Measurements from ENCODE around the gene TMEM88.
"Not testable (repeated sequence)": the region's sequence is repeated elsewhere in the genome, so short reads cannot be mapped to it uniquely, and the experiment has no call there.

The TMEM88 gene

GRCh38 chr17:7854851-7855659, at the start of gene TMEM88:
TMEM88 (plus strand) TSS chr17:7855066; CDS start chr17:7855075, 9 bp downstream.
- no peak for DNase-seq (ENCODE audit: low read depth in 2 of 2)

- no peak for DNase-seq (ENCODE audit: low read depth in 2 of 2)
These were observed 48.3 kb upstream of the TMEM88 start for GRCh38 chr17:7806587-7806986.

DNA sequence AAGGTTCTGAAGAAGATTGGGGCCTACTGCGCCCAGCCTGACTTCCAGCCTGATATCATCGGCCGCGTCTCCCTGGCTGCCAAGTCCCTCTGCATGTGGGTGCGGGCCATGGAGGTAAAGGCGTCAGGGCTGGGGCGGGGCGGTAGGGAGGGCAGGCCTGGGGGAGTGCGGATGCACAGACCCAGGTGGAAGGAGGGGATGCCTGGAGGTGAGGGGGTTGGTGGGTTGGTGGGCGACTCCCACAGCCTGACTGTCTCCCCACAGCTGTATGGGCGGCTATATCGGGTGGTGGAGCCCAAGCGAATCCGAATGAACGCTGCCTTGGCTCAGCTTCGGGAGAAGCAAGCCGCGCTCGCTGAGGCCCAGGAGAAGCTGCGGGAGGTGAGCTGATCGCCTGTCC, 47.7 kb upstream of the TMEM88 start:
- DNase-seq (ENCODE audit: low read depth in 2 of 2) = no peak

- no peak for DNase-seq (ENCODE audit: low read depth in 2 of 2)
These were observed 45.6 kb upstream of the TMEM88 start for GRCh38 chr17:7809086-7809790.

DNA sequence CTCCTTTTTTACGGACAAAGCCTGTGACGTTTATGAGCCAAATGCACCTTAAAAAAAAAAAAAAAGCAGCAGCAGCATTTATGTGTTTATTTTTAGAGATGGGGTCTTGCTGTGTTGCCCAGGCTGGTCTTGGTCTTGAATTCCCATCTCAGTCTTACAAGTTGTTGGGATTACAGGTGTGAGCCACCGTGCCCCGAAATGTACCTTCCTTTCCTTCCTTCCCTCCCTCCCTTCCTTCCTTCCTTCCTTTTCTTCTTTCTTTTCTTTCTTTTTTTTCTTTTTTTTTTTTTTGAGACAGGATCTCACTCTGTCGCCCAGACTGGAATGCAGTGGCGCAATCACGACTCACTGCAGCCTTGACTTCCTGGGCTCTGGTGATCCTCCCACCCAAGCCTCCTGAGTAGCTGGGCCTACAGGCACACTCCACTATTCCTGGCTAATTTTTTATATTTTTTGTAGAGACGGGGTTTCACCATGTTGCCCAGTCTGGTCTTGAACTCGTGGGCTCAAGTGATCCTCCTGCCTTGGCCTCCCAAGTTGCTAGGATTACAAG, 45.0 kb upstream of the TMEM88 start:
- not testable (repeated sequence) for DNase-seq (ENCODE audit: low read depth in 2 of 2)

DNA sequence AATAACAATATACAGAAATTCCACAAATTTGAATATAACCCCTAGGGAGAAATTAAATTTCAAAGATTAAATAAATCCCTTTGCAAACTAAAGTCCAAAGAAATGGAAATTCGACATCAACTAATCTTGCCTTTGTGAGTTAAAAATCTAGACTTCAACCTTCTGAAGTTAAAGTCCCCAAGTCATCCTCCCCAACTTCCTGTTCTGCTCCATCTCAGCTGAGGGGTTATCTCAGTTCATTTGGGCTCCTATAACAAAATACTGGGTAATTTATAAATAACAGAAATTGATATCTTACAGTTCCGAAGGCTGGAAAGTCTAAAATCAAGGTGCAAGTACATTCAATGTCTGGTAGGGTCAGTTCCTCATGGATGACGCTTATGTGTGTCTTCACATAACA, 43.6 kb upstream of the TMEM88 start:
- no peak for DNase-seq (ENCODE audit: low read depth in 2 of 2)

DNA sequence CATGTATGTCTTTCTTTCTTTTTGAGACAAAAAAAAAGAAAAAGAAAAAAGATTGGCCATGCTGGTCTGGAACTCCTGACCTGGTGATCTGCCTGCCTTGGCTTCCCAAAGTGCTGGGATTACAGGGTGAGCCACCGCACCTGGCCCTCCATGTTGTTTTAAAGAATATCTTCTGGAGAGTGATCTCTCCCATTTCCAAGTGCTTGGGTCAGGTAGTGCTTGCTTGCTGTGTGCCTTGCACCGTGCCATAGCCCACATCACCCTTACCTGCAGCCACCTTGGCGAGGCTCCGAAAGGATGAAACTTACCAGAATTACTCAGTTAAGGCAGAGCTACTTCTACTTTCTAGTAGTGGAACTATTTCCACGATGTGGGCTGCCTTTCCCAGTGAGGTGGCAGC, 39.9 kb upstream of the TMEM88 start:
- DNase-seq (ENCODE audit: low read depth in 2 of 2) = no peak

- no peak for DNase-seq (ENCODE audit: low read depth in 2 of 2)
These were observed 37.8 kb upstream of the TMEM88 start for GRCh38 chr17:7816926-7817642.

DNA sequence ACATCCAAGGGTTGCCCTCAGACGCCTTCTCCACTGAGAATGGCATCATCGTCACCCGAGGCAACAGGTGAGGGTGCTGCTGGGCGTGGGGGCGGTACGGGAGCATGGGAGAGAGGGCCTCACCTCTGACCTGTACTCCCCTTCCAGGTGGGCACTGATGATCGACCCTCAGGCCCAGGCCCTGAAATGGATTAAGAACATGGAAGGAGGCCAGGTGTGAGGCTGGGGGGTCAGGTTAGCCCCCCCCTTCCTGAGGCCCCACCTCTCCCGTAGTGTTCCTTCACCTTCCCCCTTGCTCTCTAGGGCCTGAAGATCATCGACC, 37.3 kb upstream of the TMEM88 start:
- no peak for DNase-seq (ENCODE audit: low read depth in 2 of 2)

- DNase-seq (ENCODE audit: low read depth in 2 of 2) = no peak
These were observed 36.8 kb upstream of the TMEM88 start for GRCh38 chr17:7818026-7818425.

GRCh38 chr17:7818746-7819645, 35.9 kb upstream of the TMEM88 start:
- DNase-seq (ENCODE audit: low read depth in 2 of 2) = no peak

GRCh38 chr17:7820231-7820630, 34.6 kb upstream of the TMEM88 start:
- no peak for DNase-seq (ENCODE audit: low read depth in 2 of 2)

DNA sequence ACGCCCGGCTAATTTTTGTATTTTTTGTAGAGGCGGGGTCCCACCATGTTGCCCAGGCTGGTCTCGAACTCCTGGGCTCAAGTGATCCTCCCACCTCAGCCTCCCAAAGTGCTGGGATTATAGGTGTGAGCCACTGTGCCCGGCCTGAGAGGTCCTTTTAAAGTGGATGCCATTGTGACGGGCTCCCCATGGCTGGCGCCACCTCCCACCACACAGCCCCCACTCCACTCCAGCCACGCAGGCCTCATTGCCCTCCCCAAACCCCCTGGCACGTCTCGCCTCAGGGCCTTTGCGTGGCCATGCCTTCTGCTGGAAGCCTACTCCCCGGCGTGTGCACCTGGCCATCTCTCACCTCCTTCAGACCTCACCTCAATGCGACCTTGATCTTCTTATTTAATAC, 32.7 kb upstream of the TMEM88 start:
- DNase-seq (ENCODE audit: low read depth in 2 of 2) = no peak

DNA sequence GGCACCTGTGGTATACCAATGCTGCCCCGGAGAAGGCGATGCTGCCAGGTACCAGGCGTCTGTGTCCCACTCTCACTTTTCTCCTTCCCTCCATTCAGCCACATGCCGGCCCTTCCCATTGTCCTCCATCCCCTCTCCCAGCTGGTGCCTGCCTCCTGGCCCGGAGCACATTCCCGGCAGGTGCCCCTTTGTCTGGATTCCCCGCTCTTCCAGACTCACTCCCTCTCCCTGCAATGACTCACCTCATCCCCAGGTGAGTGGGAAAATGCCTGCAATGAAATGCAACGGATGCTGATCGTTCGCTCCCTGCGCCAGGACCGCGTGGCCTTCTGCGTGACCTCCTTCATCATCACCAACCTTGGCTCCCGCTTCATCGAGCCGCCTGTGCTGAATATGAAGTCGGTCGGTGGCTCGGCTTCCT, 31.3 kb upstream of the TMEM88 start:
- DNase-seq (ENCODE audit: low read depth in 2 of 2) = no peak

- DNase-seq (ENCODE audit: low read depth in 2 of 2) = no peak
These were observed 30.6 kb upstream of the TMEM88 start for GRCh38 chr17:7824021-7824924.

- DNase-seq (ENCODE audit: low read depth in 2 of 2) = no peak
These were observed 29.5 kb upstream of the TMEM88 start for GRCh38 chr17:7825206-7825990.

DNA sequence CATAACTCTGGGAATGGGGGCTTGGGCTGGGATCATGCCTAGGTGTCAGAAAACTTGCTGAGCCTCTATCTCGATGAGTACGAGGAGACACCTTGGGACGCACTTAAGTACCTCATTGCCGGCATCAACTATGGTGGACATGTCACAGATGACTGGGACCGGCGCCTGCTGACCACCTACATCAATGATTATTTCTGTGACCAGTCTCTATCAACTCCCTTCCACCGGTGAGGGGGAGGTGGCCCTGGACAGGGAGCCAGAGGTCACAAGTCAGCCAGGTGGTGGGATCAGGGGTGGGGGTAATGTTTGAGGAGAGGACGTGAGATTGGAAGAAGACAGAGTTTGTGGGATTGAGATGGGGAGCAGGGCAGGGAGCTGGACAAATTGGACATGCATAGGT, 24.2 kb upstream of the TMEM88 start:
- DNase-seq (ENCODE audit: low read depth in 2 of 2) = no peak

- no peak for DNase-seq (ENCODE audit: low read depth in 2 of 2)
These were observed 23.6 kb upstream of the TMEM88 start for GRCh38 chr17:7831233-7831632.

DNA sequence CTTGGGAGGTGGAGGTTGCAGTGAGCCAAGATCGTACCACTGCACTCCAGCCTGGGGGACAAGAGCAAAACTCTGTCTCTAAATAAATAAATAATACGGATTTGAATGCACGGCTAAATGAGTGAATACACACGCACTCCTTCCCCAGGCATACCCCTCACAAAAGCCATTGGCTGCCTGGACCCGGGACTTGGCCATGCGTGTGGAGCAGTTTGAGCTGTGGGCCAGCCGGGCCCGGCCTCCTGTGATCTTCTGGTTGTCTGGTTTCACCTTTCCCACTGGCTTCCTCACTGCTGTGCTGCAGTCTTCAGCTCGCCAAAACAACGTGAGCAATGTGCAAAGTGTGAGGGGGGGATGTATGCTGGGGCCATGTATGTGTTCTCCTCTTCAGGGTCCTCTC, 22.4 kb upstream of the TMEM88 start:
- DNase-seq (ENCODE audit: low read depth in 2 of 2) = no peak

All from stimulated activated CD8-positive, alpha-beta memory T cell treated with anti-CD3 and anti-CD28 coated beads, Interleukin-15, amount 100 ng/mL, for 4 hours (primary cell).